Epithelial cell of esophagus (primary cell): ENCODE measurements around the gene CDK10.

Experiments
- DNase-seq: peaks from one replicate; pipeline ENCODE4 v3.0.0; 2010; ENCODE audit warnings: low read depth
- H3K4me3 ChIP-seq: 2 replicates; pipeline ENCODE4 v1.5.1; 2011; ENCODE audit warnings: mild to moderate bottlenecking, low read length, control low read depth
- TF ChIP-seq, protein P1 (sequence below): IDR thresholded peaks from 2 replicates; pipeline ENCODE4 v1.5.1; 2011; ENCODE audit warnings: low read depth, mild to moderate bottlenecking, low read length, control low read depth, inconsistent platforms; ENCODE audit not compliant: insufficient read depth; ENCODE audit errors: missing control alignments

Gene CDK10

DNA sequence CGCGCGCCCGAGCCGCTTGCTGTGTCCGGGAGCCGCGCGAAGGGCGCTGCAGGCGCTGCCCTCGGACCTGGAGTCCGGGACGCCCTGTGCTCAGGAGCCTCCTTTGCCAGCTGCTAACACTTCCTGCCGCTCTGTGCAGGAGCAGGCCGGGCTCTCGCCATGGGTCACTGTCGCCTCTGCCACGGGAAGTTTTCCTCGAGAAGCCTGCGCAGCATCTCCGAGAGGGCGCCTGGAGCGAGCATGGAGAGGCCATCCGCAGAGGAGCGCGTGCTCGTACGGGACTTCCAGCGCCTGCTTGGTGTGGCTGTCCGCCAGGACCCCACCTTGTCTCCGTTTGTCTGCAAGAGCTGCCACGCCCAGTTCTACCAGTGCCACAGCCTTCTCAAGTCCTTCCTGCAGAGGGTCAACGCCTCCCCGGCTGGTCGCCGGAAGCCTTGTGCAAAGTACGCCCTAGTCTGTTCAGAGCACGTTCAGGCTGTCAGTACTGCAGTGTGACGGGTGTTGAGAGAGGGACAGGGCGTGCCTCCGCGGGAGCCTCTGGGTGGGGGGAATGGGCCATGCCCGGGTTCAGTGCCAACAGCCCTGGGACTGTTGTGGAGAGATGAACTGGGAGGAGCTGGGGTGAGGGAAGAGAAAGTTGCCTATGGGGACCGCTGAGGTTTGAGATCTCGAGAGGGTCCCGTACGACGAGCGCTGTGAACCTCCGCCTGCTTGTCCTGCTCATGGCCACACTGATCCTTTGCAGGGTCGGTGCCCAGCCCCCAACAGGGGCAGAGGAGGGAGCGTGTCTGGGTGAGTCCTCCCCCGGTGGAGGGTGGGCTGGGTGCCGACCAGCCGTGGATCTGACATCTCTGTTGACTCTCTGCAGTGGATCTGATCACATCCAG lies 36.1 kb downstream of the CDK10 start:
- TF ChIP-seq, protein P1, sequence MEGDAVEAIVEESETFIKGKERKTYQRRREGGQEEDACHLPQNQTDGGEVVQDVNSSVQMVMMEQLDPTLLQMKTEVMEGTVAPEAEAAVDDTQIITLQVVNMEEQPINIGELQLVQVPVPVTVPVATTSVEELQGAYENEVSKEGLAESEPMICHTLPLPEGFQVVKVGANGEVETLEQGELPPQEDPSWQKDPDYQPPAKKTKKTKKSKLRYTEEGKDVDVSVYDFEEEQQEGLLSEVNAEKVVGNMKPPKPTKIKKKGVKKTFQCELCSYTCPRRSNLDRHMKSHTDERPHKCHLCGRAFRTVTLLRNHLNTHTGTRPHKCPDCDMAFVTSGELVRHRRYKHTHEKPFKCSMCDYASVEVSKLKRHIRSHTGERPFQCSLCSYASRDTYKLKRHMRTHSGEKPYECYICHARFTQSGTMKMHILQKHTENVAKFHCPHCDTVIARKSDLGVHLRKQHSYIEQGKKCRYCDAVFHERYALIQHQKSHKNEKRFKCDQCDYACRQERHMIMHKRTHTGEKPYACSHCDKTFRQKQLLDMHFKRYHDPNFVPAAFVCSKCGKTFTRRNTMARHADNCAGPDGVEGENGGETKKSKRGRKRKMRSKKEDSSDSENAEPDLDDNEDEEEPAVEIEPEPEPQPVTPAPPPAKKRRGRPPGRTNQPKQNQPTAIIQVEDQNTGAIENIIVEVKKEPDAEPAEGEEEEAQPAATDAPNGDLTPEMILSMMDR = no peak
- H3K4me3 ChIP-seq = peak overlapping the region; percentile 62
- peak; percentile 85 for DNase-seq

DNA sequence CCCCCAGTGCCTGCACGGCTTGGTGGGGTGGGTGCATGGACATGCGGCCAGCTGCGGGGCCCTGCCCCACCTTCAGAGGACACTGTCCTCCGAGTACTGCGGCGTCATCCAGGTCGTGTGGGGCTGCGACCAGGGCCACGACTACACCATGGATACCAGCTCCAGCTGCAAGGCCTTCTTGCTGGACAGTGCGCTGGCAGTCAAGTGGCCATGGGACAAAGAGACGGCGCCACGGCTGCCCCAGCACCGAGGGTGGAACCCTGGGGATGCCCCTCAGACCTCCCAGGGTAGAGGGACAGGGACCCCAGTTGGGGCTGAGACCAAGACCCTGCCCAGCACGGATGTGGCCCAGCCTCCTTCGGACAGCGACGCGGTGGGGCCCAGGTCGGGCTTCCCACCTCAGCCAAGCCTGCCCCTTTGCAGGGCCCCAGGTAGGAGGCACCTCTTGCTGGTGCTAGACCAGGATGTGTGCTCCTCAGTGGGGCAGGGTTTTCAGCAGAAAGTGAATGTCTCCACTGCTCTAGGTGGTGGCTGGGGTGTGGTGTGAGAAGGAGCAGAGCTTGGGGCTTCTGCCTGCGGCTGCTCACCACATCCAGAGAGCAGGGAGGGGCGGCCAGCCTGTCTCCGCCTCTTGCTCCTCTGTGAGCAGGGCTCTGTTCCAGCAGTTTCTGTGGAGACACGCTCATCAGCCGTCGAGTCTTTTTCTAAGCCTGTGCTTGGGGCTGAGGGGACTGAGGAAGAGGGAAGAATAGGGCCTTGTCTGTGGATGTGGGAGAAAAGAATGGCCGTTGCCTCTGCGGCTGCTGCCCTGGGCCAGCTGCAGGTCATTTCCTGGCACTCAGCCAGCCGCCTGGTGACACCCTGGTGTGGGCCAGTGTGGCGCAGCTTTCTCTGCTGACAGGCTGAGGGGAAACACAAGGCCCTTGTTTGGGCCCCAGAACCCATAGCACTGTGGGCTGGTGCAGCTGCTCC lies 37.1 kb downstream of the CDK10 start:
- H3K4me3 ChIP-seq = peak overlapping the region; percentile 62
- peak; percentile 43 for DNase-seq
- TF ChIP-seq, protein P1 = no peak

DNA sequence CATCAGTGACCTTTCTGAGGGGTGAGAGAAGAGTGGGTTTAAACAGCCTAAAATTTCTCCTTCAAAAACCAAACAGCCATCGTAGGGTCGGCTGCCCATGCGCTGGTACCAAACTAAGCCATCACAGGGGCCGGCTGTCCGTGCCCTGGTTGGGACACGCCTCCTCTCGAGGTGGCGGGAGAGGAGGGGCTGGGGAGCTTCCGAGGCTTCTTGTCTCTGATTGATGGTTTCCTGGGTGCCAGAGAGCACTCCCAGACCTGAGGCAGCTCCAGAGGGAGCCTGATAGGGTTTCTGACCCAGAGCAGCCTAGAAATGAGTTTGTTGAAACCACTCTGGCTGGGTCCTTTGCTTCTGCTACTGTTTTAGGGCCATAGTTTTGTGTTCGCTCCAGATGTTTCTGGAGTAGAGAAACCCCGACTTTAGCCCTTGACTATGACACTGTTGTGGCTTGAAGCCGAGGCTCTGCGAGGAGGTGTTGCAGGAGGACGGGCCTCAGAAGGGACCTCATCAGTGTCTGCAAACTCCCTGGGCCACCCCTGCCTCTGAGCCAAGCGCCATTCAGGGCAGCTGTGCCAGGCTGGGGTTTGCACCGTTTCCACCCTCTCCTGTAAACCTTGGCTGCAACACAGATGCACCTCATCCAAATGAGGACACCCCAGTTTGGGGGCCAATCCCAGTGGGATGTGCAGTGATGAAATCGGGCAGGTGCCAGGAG lies 41.1 kb downstream of the CDK10 start:
- TF ChIP-seq, protein P1 = no peak
- DNase-seq = no peak
- no peak overlapping the region for H3K4me3 ChIP-seq

DNA sequence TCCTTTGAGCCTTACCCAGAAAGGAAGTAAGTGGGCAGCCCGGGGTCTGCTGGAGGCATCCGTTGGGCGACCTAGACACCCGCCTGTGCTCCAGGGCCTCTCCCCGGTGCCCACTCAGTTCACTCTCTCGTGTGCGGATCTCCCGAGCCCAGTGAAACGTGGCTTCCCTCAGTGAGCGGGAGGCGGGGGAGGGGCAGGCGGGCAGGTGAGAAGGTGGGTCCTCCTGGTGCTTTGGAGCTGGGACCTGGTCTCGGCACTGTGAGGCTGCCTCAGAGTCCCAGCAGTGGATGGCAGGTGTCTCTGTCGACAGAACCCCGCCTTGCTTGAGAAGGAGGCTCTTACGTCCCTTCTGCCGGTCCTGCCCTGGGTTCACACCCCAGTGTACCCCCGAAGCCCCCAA lies 42.8 kb downstream of the CDK10 start:
- H3K4me3 ChIP-seq = no peak overlapping the region
- no peak for DNase-seq
- TF ChIP-seq, protein P1 = no peak

DNA sequence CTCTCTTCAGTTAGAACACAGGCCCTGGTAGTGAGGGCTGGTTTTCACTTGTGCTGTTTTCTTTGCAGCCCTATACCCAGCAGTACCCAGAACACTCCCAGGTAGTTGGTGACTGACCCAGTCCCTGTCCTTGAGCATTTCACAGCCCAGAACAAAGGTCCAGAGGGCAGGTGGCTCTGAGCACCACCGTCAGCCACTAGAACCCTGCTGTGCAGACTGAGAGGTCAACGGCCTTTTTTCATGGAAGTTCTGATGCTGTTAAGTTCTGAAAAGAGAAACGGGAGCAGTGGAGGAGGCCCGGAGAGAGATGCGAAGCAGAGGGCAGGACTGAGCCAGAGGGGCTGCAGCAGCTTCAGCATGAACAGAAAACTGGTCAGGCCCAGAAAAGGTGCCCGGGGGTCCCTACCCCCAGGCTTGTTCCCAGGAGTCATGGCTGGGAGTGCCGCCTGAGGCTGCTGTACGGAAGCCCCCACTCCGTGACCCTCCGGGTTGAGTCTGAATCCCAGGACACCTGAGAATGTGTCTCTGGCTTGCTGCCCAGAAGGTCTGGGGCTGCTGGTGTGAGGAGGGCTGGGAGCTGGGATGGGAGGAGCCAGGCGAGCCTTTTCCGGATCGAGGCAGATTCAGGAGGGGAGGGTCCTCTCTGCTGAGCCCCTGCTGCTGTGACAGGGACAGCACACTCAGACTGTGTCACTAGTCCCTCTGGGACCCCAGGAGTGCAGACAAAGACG lies 43.5 kb downstream of the CDK10 start:
- TF ChIP-seq, protein P1 = no peak

More for the DNA sequence above, 43.5 kb downstream of the CDK10 start:
- DNase-seq = no peak
- no peak overlapping the region for H3K4me3 ChIP-seq
